GM18861 (cell line): Measurements from ENCODE around the gene DSG2.
A peak's percentile ranks its signal among the peaks of the same experiment; 100 is the strongest.
"Not testable (repeated sequence)": the region's sequence is repeated elsewhere in the genome, so short reads cannot be mapped to it uniquely, and the experiment has no call there.

ENCODE experiments used
- ATAC-seq: cut with Tn5 transposase; IDR thresholded peaks from one replicate; pipeline ENCODE4 v1.9.1; 2021; ENCODE audit not compliant: unreplicated experiment

The DSG2 gene

DNA sequence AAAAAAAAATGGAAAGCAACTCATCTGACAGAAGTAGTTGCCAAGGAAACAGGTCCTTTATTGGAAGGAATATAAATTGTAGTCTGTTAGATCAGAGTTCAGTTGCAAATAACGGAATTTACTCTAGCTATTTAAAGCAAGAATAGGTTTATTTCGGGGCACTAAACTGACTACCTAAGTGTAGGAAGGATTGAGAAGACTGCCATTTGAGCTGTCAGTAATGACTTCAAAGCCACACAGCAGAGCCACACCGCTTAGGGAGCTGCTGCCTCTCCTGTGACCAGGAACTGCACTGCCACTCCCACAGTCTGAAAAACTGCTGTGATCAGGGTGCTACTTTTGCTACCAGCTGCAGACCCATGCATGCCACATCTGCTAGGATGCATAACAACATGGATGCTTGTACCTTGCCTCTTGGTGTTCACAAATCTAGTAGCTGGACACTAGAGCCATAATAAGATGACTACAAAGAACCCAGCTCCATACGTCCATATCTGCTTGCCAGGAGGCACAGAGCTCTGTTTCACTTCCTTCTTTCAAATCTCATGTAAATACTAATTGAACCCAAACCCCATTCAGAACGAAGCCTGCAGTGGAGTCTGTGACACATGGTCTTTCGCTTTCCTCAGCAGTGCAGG is 2.2 kb downstream of the DSG2 start:
- ATAC-seq = peak; percentile 97

DNA sequence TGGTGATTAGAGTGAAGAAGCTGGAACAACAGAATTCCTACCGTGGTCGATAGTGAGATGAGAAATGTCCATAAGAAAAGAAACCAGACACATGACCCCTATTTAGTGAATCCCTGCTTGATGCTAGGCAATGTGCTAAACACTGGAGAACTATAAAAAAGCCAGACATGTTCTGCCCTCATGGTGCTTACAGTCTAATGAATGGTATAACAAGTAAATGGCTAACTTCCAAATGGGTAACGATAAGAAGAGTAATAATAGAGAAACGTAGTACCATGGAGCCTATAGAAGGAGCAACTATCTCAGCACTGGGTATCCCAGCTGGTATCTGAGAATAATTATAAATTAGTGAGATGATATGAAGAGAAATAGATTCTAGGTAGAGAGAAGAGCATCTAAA is 5.0 kb downstream of the DSG2 start:
- no peak for ATAC-seq

DNA sequence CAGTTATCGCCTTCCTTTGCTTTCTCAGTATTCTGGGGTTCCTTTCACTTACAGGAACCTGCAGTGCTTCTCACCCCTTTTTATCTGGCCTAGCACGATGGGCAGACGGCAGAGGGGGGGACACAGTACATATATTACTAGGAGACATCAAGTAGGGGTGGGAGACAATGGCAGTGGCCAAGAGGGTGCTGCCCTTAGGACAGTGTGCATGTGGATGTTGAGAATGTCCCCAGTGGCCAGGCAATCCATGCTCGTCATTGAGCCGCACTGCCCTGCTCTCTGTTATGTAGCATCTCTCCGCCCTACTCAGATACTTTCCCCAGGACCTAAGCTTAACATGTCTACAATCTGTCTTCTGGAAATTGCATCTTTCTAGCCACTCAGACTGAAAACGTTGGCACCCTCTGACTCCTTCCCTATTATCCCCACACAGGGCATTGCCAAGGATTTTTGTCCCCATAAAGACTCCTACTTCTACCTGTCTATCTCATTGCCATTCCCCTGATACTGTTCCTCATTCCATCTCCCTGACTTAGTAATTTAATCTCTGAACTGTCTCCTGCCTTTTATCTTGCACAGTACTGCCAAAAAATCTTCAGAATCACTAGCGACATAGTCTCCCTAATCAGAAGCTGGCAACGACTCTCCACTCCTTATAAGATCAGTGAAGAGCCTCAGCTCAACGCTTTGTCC is 6.6 kb downstream of the DSG2 start:
- ATAC-seq = no peak

- no peak for ATAC-seq
Measured at GRCh38 chr18:31505156-31505555, 7.2 kb downstream of the DSG2 start.

GRCh38 chr18:31506024-31506742 is 8.2 kb downstream of the DSG2 start:
- no peak for ATAC-seq

GRCh38 chr18:31507124-31507523 is 9.1 kb downstream of the DSG2 start:
- not testable (repeated sequence) for ATAC-seq

GRCh38 chr18:31508781-31509180 is 10.8 kb downstream of the DSG2 start:
- no peak for ATAC-seq

DNA sequence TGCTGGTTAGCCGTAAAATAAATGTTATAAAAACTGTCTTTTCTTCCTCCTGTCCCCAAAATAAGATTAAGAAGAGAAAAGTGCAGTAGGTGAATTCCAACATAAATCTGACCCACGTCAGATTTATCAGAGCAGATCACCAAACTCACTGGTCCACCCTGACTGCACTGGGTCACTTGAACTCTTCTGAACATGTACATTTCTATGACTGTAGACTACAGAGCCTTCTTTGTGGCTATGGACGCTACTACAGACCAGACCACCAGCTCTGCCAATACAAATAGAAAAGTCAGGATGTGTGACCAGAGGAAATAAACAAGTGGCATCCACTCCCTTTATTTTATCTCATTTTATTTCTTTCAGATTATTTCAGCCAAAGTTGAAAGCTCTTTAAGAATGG is 11.6 kb downstream of the DSG2 start:
- ATAC-seq = no peak

GRCh38 chr18:31510319-31510718 is 12.3 kb downstream of the DSG2 start:
- ATAC-seq = no peak

DNA sequence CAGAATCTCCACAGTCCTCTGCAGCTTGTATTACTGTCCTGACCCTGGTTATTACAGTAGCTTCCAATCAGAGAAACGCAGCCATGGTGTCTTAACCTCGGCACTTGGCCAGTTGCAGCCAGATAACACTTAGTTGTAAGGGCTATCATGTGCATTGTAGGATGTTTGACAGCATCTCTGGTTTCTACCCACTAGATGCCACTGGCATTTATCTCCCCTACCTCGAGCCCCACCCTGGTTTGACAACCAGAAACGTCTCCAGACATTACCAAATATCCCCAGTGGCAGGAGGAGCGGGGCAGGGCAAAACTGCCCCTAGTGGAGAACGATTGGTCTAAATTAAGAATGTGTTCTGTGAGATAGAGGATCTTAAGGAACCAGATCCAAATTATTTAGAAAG is 13.1 kb downstream of the DSG2 start:
- no peak for ATAC-seq

GRCh38 chr18:31512203-31512764 is 14.3 kb downstream of the DSG2 start:
- no peak for ATAC-seq

DNA sequence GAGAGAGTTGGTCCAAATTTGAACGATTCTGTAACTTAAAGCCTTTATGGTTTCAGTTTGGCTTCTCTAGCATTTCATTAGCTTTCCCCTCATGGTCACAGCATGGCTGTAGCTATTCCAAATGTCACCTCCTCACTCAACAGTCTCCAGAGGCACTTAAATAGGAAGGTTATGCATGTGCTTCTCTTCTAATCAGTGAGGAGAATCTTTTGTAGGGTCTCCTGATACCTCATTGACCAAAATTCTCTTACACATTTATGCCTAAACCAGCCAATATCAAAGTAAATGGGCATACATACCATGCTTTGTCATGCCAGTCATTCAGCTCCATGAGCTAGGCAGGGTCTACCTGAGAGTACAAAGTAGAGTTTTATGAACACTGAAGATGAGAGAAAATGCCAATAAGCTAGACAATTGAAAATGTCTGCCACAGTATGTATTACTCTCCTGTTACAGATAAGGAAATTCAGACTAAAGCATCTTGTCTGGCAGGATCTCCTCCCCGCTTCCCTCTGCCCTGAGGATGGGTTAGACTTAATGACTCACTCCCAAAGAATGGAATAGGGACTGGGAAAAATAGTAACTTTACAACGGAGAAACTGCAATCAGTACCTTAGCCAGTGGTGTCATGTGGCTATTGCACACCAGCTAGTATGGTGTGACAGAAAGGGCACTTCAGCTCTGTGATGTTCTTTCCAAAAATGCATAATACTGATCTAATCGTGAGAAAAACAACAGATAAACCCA is 15.4 kb downstream of the DSG2 start:
- ATAC-seq = no peak

DNA sequence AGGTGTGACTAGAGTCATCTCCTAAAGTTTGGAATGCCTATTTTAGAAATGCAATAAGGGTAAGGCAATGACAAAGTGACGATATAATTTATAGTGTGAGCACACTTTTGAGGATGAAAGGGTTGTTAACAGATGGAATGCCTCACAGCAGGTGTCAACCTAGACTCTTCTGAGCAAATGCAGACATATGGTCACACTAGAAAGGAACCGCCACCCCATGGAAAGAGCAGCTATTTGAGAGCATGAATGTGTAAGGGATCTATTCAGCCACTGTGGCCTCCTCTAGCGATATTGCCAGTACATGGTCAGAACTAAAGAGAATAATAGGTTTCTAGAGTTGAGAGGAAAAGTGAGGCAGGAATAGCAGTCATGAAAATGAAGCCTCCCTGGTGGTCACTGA is 18.5 kb downstream of the DSG2 start:
- no peak for ATAC-seq

DNA sequence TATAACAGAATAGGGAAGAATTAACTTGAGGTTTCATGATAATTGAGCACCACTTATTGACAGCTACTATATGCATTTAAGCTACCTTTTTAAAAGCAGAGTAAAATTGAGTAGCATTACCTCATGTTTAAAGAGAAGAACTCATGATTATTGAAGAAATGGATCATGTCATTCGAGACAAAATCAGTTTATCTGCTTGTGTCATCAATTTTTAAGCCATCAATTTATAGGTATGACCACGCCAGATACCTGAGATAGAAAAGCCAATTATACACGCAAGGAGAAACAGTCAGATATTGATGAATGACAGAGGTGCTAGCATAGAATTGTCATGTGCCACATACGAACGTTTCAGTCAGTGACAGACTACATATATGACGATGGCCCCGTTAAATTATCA is 28.4 kb downstream of the DSG2 start:
- ATAC-seq = no peak

DNA sequence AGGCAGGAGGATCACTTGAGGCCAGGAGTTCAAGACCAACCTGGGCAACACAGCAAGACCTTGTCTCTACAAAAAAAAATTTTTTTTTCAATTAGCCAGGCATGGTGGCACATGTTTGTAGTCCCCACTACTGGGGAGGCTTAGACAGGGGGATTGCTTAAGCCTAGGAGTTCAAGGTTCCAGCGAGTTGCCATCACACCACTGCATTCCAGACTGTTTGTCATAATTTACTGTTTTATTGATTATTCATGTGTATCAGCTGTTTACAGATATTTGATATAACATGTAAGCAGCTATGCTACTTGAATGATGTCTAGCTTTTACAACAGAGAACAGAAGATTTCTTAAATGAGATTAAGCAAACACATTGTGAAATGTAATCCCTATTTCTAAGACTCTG is 35.3 kb downstream of the DSG2 start:
- no peak for ATAC-seq

- no peak for ATAC-seq
Measured at GRCh38 chr18:31538837-31539236, 40.9 kb downstream of the DSG2 start.

- no peak for ATAC-seq
Measured at GRCh38 chr18:31546476-31546875, 48.5 kb downstream of the DSG2 start.

- no peak for ATAC-seq
Measured at GRCh38 chr18:31548853-31549252, 50.9 kb downstream of the DSG2 start.

GRCh38 chr18:31549416-31549815 is 51.4 kb downstream of the DSG2 start:
- no peak for ATAC-seq

- no peak for ATAC-seq
Measured at GRCh38 chr18:31551883-31552282, 53.9 kb downstream of the DSG2 start.

GRCh38 chr18:31553800-31554199 is 55.8 kb downstream of the DSG2 start:
- ATAC-seq = no peak
